Thyroid gland (tissue), 4 donors: Measurements from ENCODE around the gene MAP7.

Experiments used
- POLR2A ChIP-seq, 2 donors: fragments of 450-650 bp; IDR thresholded peaks; one replicate each; pipeline ENCODE4 v1.6.1; 2017; ENCODE audit warnings: antibody characterized with exemption in 2 of 2, mild to moderate bottlenecking in 2 of 2, moderate library complexity in 1 of 2
- TF ChIP-seq, protein P1 (sequence below), 6 experiments: fragments of 200-600 bp in 3 of 6; fragments of 450-650 bp in 3 of 6; sonication (generic) in 3 of 6; IDR thresholded peaks; one replicate each; pipeline ENCODE4 v1.5.1; 2016 to 2019; ENCODE audit warnings: antibody characterized with exemption in 6 of 6, mild to moderate bottlenecking in 2 of 6, inconsistent platforms in 1 of 6, moderate library complexity in 1 of 6

DNA sequence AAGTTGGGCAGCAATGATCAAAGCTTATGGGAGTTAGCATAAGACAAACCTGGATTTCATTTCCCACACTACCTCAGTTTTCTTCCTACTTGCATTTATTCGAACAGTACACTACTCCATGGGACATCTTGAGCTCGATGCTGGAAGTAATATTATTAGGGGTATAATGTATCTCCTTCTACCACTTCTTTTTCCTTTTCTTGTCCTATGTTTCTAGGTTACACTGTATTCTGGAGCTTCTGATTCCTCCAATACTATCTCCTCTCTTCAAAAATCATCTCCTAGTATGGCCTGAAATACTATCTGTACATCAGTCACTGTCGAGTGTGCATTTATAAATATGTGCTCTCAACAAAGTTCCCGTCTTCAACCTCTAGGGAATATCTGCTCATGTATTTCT lies 124.4 kb downstream of the MAP7 start:
- TF ChIP-seq, protein P1, sequence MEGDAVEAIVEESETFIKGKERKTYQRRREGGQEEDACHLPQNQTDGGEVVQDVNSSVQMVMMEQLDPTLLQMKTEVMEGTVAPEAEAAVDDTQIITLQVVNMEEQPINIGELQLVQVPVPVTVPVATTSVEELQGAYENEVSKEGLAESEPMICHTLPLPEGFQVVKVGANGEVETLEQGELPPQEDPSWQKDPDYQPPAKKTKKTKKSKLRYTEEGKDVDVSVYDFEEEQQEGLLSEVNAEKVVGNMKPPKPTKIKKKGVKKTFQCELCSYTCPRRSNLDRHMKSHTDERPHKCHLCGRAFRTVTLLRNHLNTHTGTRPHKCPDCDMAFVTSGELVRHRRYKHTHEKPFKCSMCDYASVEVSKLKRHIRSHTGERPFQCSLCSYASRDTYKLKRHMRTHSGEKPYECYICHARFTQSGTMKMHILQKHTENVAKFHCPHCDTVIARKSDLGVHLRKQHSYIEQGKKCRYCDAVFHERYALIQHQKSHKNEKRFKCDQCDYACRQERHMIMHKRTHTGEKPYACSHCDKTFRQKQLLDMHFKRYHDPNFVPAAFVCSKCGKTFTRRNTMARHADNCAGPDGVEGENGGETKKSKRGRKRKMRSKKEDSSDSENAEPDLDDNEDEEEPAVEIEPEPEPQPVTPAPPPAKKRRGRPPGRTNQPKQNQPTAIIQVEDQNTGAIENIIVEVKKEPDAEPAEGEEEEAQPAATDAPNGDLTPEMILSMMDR (IDR thresholded peaks at IDR 0.05): no peak
- no peak for TF ChIP-seq POLR2A (IDR thresholded peaks at IDR 0.05)
